OCI-LY7 (cell line): Measurements from ENCODE around the gene NDOR1.

Source experiments
- EZH2phosphoT487 ChIP-seq: fragments of 200-600 bp; sonication (generic); IDR thresholded peaks from 2 replicates; pipeline ENCODE4 v1.6.1; 2018; ENCODE audit warnings: low read depth, borderline replicate concordance, mild to moderate bottlenecking, mixed run types, antibody characterized with exemption, low read length, moderate library complexity, mixed read lengths
- TF ChIP-seq, protein P1 (sequence below): fragments of 200-600 bp; sonication (generic); conservative IDR thresholded peaks from 2 replicates; pipeline ENCODE4 v1.5.1; 2014; ENCODE audit warnings: mild to moderate bottlenecking, antibody characterized with exemption, low read length, moderate library complexity, mixed read lengths

DNA sequence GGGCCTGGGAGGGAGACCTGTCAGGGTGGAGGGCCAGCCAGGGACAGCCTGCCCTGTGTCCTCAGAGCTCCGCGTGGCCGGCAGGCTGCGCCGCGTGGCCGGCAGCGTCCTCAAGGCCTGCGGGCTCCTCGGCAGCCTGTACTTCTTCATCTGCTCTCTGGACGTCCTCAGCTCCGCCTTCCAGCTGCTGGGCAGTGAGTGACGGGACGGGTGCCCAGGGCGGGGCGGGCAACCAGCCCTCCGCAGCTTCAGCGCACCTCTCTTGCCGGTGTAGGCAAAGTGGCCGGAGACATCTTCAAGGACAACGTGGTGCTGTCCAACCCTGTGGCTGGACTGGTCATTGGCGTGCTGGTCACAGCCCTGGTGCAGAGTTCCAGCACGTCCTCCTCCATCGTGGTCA is 27.0 kb downstream of the NDOR1 start:
- TF ChIP-seq EZH2phosphoT487: no peak
- TF ChIP-seq, protein P1, sequence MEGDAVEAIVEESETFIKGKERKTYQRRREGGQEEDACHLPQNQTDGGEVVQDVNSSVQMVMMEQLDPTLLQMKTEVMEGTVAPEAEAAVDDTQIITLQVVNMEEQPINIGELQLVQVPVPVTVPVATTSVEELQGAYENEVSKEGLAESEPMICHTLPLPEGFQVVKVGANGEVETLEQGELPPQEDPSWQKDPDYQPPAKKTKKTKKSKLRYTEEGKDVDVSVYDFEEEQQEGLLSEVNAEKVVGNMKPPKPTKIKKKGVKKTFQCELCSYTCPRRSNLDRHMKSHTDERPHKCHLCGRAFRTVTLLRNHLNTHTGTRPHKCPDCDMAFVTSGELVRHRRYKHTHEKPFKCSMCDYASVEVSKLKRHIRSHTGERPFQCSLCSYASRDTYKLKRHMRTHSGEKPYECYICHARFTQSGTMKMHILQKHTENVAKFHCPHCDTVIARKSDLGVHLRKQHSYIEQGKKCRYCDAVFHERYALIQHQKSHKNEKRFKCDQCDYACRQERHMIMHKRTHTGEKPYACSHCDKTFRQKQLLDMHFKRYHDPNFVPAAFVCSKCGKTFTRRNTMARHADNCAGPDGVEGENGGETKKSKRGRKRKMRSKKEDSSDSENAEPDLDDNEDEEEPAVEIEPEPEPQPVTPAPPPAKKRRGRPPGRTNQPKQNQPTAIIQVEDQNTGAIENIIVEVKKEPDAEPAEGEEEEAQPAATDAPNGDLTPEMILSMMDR: no peak
